GM03348 (cell line): ENCODE results near the gene PLIN5.
A peak's percentile ranks its signal among the peaks of the same experiment; 100 is the strongest.

Experiments used
- DNase-seq: peaks from one replicate; pipeline ENCODE4 v3.0.0; 2012; ENCODE audit warnings: low spot score

PLIN5 gene

GRCh38 chr19:4534836-4535658 is at the start of gene PLIN5:
Gene PLIN5 (minus strand): TSS chr19:4535224. CDS start chr19:4534074, 1,150 bp downstream.
- peak; percentile 69 for DNase-seq

- peak; percentile 77 for DNase-seq
These were observed 49.1 kb upstream of the PLIN5 start for GRCh38 chr19:4583961-4584669.

GRCh38 chr19:4582980-4583842 is 48.2 kb upstream of the PLIN5 start:
- no peak for DNase-seq

- peak; percentile 79 for DNase-seq
These were observed 46.9 kb upstream of the PLIN5 start for GRCh38 chr19:4581666-4582553.

- DNase-seq = no peak
These were observed 46.1 kb upstream of the PLIN5 start for GRCh38 chr19:4580961-4581665.

- no peak for DNase-seq
These were observed 45.2 kb upstream of the PLIN5 start for GRCh38 chr19:4580021-4580901.

- DNase-seq = no peak
These were observed 44.4 kb upstream of the PLIN5 start for GRCh38 chr19:4579389-4579788.

GRCh38 chr19:4578552-4579248 is 43.7 kb upstream of the PLIN5 start:
- no peak for DNase-seq

- peak; percentile 50 for DNase-seq
These were observed 42.2 kb upstream of the PLIN5 start for GRCh38 chr19:4577020-4577782.

- peak; percentile 75 for DNase-seq
These were observed 41.3 kb upstream of the PLIN5 start for GRCh38 chr19:4576016-4576933.

GRCh38 chr19:4575267-4576015 is 40.4 kb upstream of the PLIN5 start:
- peak; percentile 95 for DNase-seq

- DNase-seq = no peak
These were observed 38.7 kb upstream of the PLIN5 start for GRCh38 chr19:4573682-4574081.

- DNase-seq = no peak
These were observed 36.4 kb upstream of the PLIN5 start for GRCh38 chr19:4571305-4571917.

- no peak for DNase-seq
These were observed 35.9 kb upstream of the PLIN5 start for GRCh38 chr19:4570916-4571304.

GRCh38 chr19:4570402-4570801 is 35.4 kb upstream of the PLIN5 start:
- DNase-seq = no peak

- no peak for DNase-seq
These were observed 33.9 kb upstream of the PLIN5 start for GRCh38 chr19:4568886-4569285.
